Sciatic nerve (tissue), 2 donors: ENCODE results near the gene TRIM16. TPM values are rescaled to one million over a fixed set of nuclear protein-coding genes. Genes with fewer than 3 reads are reported as not detected.
"Not testable (repeated sequence)": the region's sequence is repeated elsewhere in the genome, so short reads cannot be mapped to it uniquely, and the experiment has no call there.

Source experiments
- ATAC-seq: fragments of 200-7000 bp; cut with Tn5 transposase; one replicate; pipeline ENCODE4 v1.9.1; 2020; ENCODE audit warnings: mild to moderate bottlenecking, moderate library complexity
- DNase-seq: peaks from one replicate; pipeline ENCODE4 v3.0.0-alpha.2; 2020; ENCODE audit warnings: low spot score
- intact Hi-C: fragments of 100-400 bp; cut with DNase I; formaldehyde crosslinking; loops from one replicate; pipeline ENCODE4 v1.14.2; 2022
- total RNA-seq: library from RNA; stranded (reverse); fragmentation: NEBNext Ultra II Directional; extraction: Animal tissue kit (Norgen Biotek cat#: 25700); gene quantifications from one replicate; pipeline ENCODE4 v1.2.1, GENCODE V29; 2021
- donor health status: DM: no; HTN: no; CAD: no.
- donor health status: DM: no; HTN: no; CAD: no.

TRIM16 gene
- 17.3 TPM for total RNA-seq

- DNase-seq: peak; percentile 88
- peak; percentile 98 for ATAC-seq
- intact Hi-C loops: not testable (repeated sequence)
Measured at GRCh38 chr17:15683824-15684478, at the start of gene TRIM16. Gene TRIM16 (minus strand): TSS chr17:15684311. CDS start chr17:15651609, 32,702 bp downstream.

DNA sequence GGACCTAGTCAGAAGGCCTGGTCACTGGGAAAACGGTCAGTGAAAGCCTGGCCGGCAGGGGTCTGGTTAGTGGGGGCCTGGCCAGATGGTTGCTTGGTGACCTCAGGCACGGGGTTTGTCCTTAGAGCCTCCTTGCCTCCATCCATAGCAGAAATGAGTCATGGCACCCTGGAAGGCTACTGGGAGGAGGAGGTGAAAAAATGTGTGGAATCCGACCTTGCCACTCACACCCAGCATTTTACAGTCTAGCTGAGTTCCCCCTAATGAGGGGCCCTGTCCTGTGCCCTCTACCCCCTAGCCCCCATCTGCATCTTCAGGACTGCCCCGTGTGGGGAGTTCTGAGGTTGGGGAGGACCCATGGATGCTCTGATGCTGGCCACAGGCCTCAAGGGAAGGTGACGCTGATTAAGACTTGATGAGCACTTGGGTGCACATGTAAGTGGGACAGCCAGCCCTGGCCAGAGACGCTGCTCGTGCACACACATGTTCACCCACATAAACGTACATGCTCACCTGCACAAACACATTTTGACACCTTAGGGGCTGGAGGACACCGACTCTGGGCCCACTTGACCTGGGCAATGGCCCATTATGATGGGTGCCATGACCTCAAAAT, 49.2 kb upstream of the TRIM16 start:
- ATAC-seq: not testable (repeated sequence)

GRCh38 chr17:15731900-15732299, 47.8 kb upstream of the TRIM16 start, which contains the start of gene TBC1D26:
Gene TBC1D26 (plus strand): TSS chr17:15732283. CDS start chr17:15735349, 3,066 bp downstream.
- DNase-seq, intact Hi-C loops, ATAC-seq: not testable (repeated sequence)

More for the DNA sequence above, 49.2 kb upstream of the TRIM16 start:
- DNase-seq, intact Hi-C loops: not testable (repeated sequence)

DNA sequence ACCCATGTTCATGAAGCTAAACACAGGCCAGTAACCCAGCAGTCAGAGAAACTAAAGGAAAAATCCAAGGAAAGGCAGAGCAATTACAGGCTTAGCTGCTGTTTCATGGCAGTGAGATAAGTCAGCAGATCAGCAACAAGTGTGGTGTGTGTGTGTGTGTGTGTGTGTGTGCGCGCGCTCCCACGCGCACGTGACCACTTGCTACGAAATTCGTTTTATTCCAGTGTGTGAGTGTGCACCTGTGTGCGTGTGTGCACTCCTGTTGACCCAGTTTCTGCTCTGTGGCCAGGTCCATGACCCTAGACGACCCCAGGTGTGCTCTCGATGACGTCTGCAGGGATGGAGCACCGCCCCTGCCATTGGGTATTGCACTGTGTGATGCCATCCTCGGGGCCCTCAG, 46.4 kb upstream of the TRIM16 start:
- ATAC-seq, DNase-seq, intact Hi-C loops: not testable (repeated sequence)

- DNase-seq, intact Hi-C loops, ATAC-seq: not testable (repeated sequence)
Measured at GRCh38 chr17:15716601-15717563, 32.8 kb upstream of the TRIM16 start.

DNA sequence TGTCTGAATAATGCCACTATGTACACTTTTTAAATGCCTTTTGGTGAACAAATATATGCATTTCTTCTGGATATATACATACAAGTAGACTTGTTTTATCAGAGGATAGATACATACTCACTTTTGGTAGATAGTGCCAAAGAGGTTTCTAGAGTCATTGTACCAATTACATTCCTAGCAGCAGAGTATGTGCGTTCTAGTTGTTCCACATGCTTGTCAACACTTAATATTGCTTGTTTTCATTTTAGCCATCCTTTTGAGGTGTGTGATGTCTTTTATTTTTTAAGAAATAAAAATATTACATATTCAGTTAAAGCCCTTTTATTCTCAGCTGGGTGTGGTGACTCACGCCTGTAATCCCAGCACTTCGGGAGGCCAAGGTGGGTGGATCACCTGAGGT, 24.8 kb upstream of the TRIM16 start:
- DNase-seq, intact Hi-C loops, ATAC-seq: not testable (repeated sequence)

GRCh38 chr17:15704813-15705212, 20.7 kb upstream of the TRIM16 start:
- DNase-seq, intact Hi-C loops, ATAC-seq: not testable (repeated sequence)

- intact Hi-C loops, ATAC-seq, DNase-seq: not testable (repeated sequence)
Measured at GRCh38 chr17:15704239-15704638, 20.1 kb upstream of the TRIM16 start.

- intact Hi-C loops, DNase-seq: not testable (repeated sequence)
- ATAC-seq: peak; percentile 56
Measured at GRCh38 chr17:15699937-15700336, 15.8 kb upstream of the TRIM16 start.

DNA sequence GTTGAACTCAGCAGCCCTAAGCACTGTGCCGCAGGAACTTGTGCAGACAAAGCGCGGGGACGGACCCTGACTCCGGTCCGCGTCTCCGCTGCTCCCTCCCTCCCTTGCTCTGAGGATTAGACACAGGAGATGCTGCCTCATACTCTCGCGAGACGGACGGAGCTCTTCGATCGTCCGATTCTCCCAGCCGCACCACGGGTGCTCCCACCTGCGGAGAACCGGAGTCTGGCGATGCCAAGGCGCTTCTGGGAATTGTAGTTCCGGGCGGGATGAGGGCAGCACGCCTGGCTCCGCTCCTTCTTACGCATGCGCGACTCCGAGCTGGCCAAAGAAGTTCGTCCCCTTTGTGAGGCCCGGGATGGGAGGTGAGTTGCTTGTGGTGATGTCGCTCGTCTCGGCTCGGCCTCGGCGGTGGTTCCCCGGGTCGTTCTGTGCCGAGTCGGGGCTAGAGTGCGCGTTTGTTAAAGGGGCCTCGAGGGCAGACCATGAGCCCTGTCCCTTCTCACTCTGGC, 15.4 kb upstream of the TRIM16 start, which contains the start of gene ZNF286A:
Gene ZNF286A (plus strand): TSS at position 340 of the 512 bp plus-strand sequence. CDS start 578 bp downstream, outside the sequence.
- ATAC-seq (peak; percentile 100), DNase-seq (peak; percentile 98)
- intact Hi-C loops: not testable (repeated sequence)

DNA sequence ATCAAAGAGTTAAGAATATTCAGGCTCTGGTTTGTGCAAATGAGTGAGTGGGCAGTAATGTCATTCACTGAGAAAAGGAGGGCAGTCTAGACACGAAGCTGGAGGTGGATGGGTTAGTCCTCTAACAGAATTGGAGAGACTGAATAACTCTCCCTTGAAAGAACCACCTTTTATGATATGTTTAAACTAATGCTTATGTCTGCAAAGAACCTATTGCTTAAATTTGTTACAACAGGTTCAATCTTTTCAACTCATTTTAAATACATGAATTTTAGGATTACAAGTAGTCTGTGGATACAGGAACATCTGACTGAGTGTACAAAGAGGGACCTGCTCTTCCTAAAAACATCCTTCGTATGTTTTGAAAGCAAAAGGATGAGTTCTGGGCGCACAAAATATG, 14.9 kb upstream of the TRIM16 start:
- DNase-seq, ATAC-seq, intact Hi-C loops: not testable (repeated sequence)

GRCh38 chr17:15687494-15687893, 3.4 kb upstream of the TRIM16 start:
- intact Hi-C loops, ATAC-seq: not testable (repeated sequence)

DNA sequence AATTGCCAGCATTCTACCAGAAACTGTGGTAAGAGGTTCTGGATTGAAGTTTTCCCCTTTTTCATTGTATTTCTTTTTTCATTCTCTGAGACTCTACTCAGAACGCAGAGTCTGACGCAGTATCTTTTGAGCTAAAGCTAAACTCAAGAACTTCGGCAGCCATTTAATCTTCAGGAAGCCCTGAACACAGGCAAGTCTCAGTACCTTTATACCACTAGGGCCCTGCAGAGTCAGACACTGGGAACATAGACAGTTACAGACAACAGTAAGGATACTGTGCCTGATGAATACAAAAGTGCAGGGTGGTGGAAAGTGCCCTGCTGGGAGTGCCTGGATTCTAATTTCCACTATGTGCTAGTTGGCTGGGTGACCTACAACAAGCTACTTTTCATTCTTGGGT, 976 bp downstream of the TRIM16 start:
- intact Hi-C loops, DNase-seq, ATAC-seq: not testable (repeated sequence)

More at GRCh38 chr17:15687494-15687893, 3.4 kb upstream of the TRIM16 start:
- DNase-seq: not testable (repeated sequence)

DNA sequence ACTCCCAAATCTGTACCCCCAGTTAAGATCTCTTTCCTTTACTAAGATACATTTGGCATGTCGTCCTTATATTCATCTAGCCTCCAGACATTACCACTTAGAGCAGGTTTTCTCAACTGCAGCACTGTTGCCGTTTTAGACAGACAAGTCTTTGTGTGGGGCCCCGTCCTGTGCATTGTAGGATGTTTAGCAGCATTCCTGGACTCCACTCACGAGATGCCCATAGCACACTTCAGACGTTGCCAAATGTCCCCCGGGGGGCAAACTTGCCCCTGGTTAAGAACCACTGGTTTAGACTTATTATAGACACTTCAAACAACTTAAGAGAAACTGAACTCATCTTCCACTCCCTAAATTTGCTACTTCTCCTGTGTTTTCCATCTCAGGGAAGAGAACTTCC, 8.1 kb downstream of the TRIM16 start:
- DNase-seq, ATAC-seq, intact Hi-C loops: not testable (repeated sequence)

GRCh38 chr17:15674640-15675039, 9.5 kb downstream of the TRIM16 start:
- ATAC-seq, intact Hi-C loops, DNase-seq: not testable (repeated sequence)

- DNase-seq, ATAC-seq, intact Hi-C loops: not testable (repeated sequence)
Measured at GRCh38 chr17:15669526-15669925, 14.6 kb downstream of the TRIM16 start.

- intact Hi-C loops: no loop called here
- no peak for DNase-seq
- ATAC-seq: no peak
Measured at GRCh38 chr17:15663691-15664090, 20.4 kb downstream of the TRIM16 start.

GRCh38 chr17:15663176-15663575, 20.9 kb downstream of the TRIM16 start:
- DNase-seq (no peak), ATAC-seq (no peak)
- intact Hi-C loops: no loop called here
